Stimulated activated CD4-positive, alpha-beta T cell treated with anti-CD3 and anti-CD28 coated beads, Interleukin-4, amount 100 ng/mL, for 24 hours (primary cell): ENCODE data around the gene CCDC17.
"Not testable (repeated sequence)": the region's sequence is repeated elsewhere in the genome, so short reads cannot be mapped to it uniquely, and the experiment has no call there.

Source experiments
- DNase-seq: peaks from one replicate; pipeline ENCODE4 v3.0.0-alpha.2; 2020

The CCDC17 gene

DNA sequence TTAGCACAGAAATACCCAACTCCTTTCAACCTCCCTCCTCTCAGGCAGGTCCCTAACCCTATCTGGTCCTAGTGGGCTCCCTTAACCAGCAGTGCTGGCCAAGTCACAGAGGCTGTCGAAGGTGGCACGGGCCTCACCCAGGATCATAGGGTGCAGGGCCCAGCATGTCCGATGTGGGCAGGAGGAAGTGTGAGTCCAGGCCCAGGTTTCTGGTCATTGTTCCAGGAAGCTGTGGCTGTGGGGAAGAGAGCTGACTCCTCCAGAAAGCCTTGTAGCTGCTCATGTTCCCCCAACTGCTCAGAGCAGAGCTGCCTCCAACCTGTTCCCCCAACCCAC, 2.4 kb downstream of the CCDC17 start:
- no peak for DNase-seq

GRCh38 chr1:45620588-45621500, 3.0 kb downstream of the CCDC17 start:
- no peak for DNase-seq

GRCh38 chr1:45619149-45619921, 4.5 kb downstream of the CCDC17 start:
- no peak for DNase-seq

- no peak for DNase-seq
Observed at GRCh38 chr1:45617618-45618017, 6.2 kb downstream of the CCDC17 start.

DNA sequence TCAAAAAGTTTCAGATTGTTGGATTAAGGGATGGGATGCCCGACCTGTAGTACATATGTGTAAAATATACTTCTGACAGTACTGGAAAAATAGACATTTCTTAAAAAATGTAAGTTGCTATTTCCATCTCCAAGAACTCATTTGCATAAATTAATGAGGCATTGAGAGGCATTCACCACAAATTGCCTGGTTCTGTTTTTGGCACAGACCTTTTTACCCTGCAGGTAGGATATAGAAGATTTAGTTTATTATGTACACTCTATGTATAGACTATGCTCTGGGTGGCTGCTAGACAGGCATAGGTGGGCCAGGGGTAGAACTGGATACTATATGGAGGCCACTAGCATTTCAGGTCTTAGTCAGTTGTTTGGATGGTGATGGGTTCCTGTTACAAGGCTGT, 8.0 kb downstream of the CCDC17 start:
- no peak for DNase-seq

DNA sequence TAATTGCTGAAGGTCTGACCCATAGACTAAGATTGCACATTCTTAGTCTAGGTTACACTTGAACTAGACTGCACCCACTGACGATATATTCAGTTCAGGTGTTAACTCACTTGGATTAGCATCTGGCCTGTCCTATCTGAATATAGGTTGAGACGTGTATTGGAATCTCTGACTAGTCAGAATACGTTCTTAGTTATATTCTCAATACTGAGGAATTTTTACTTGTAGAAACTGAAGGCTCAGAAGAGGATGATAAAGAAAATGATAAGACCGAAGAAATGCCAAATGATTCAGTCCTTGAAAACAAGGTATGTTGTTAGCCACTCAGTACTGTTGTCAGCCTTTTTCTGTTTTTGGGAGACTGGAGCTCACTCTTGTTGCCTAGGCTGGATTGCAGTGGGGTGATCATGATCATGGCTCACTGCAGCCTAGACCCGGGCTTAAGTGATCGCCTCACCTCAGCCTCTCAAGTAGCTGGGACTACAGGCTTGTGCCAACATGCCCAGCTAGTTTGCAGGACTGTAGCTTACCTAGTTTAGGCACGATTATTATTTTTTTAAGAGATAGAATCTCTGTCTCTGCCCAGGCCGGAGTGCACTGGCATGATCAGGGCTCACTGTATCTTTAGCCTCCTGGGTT, 10.8 kb downstream of the CCDC17 start:
- no peak for DNase-seq

GRCh38 chr1:45610589-45611226, 13.1 kb downstream of the CCDC17 start:
- DNase-seq = no peak

GRCh38 chr1:45608175-45609156, 15.4 kb downstream of the CCDC17 start:
- no peak for DNase-seq

DNA sequence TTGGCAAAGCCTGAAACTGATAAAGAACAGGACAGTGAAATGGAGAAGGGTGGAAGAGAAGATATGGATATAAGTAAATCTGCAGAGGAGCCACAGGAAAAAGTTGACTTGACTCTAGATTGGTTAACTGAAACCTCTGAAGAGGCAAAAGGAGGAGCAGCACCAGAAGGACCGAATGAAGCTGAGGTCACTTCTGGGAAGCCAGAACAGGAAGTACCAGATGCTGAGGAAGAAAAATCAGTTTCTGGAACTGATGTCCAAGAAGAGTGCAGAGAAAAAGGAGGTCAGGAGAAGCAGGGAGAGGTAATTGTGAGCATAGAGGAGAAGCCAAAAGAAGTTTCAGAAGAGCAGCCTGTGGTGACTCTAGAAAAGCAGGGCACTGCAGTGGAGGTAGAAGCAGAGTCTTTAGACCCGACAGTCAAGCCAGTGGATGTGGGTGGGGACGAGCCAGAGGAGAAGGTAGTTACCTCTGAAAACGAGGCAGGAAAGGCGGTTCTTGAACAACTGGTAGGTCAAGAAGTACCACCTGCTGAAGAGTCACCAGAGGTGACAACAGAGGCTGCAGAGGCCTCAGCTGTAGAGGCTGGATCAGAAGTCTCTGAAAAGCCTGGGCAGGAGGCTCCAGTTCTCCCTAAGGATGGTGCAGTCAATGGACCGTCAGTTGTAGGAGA, 16.3 kb downstream of the CCDC17 start:
- no peak for DNase-seq

DNA sequence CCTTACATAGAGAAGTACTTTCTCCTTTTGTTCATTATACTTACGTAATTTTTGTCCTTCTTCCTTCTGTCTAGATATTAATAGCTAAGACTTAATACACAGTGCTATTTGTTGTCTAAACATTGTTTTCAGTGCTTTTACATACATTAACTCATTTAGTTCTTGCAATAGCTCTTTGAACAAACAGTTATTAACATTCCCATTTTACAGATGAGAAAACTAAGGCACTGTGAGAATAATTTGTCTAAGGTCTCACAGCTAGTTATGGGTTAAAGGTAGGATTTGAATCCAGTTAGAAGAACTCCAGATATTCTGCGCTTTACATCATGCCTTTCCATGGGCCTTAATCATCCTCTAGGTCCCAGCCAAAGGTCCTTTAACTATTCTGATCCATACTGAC, 19.6 kb downstream of the CCDC17 start:
- no peak for DNase-seq

DNA sequence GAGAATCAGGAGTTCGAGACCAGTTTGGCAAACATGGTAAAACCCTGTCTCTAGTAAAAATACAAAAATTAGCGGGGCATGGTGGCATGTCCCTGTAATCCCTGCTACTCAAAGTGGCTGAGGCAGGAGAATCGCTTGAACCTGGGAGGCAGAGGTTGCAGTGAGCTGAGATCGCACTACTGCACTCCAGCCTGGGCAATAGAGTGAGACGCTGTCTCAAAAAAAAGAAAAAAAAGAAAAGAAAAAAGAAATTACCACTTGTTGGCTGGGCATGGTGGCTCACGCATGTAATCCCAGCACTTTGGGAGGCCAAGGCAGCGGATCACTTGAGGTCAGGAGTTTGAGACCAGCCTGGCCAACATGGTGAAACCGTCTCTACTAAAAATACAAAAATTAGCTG, 27.1 kb downstream of the CCDC17 start:
- not testable (repeated sequence) for DNase-seq

DNA sequence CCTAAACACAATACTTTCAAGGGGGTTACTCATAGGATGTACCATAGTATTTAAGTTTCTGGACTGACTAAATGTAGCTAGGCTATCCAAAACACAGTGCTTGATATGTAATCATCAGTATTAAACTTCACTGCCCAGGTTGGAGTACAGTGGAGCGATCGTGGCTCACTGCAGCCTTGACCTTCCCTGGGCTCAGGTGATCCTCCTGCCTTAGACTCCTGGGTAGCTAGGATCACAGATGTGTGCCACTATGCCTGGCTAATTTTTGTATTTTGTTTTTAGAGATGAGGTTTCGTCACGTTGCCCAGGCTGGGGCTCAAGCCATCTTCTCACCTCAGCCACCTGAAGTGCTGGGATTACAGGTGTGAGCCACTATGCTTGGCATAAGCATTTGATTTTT, 29.4 kb downstream of the CCDC17 start:
- no peak for DNase-seq

- DNase-seq = no peak
Observed at GRCh38 chr1:45589861-45590260, 34.0 kb downstream of the CCDC17 start.

- DNase-seq = no peak
Observed at GRCh38 chr1:45586769-45587168, 37.1 kb downstream of the CCDC17 start.

DNA sequence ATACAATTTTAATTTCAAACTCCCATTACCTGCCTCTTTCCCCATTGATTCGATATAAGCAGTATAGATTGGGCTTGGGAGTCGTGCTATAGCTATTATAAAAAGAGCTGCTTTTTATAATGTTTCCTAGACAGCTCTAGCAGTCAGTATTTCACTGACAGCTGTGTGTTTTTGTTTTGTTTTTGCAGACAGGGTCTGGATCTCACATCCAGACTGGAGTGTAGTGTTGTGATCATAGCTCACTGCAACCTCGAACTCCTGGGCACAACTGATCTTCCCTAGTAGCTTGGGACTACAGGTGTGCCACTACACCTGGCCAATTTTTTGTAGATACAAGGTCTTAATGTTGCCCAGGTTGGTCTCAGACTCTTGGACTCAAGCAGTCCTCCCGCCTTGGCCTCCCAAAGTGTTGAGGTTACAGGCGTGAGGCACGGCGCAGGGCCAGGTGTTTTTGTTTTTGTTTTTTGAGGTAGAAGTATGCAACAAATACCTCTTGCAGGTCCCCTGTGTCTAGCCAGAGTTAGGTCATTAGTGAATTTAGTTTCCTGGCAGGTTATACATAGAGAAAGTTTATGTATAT, 38.3 kb downstream of the CCDC17 start:
- DNase-seq = no peak

- DNase-seq = no peak
Observed at GRCh38 chr1:45585110-45585426, 38.8 kb downstream of the CCDC17 start.

DNA sequence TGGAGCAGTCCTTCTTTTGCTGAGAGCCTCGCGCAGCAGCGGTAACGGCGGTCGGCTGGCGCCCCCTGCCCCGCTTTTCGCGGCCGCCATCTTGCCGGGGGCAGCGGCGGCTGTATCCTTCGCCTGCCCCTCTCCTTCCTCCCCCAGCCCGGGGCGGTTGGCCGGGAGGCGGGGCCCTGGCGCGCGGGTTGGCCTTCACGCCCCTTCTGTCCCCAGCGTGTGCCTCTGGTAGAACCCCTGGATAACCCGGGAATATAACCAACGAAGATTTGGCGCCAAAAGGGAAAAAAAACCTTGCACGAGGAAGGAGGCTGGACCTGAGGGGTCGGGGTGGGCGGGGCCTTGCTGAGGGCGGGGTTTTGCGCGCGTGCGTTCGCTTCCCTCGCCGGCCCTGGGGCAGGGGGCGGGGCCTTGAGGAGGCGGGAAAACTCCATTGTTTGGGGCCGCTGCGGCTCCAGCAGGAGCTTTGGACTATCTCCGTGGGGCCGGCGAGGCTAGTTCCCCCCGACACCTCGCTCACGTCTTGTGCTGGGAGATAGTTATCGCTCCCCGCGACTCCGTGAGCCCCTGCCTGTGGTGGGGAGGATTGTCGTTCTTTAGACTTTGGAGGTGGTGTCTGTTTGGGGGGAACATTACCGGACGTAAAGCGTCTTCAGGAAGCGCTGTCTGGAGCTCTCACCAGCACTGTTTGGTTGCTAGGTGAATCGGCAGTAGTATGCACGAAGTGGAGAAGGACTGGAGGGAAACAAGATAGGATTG, 39.3 kb downstream of the CCDC17 start:
- DNase-seq = peak; percentile 87

- DNase-seq = peak; percentile 93
Observed at GRCh38 chr1:45583666-45584350, 40.0 kb downstream of the CCDC17 start, which contains the start of gene NASP. TSS of gene NASP (plus strand) at chr1:45584041. CDS start at chr1:45584147, 106 bp downstream.

- DNase-seq = peak; percentile 95
Observed at GRCh38 chr1:45583264-45583665, 40.6 kb downstream of the CCDC17 start.
